Caco-2 (cell line): ENCODE measurements around the gene KCND3. TPM values are rescaled to one million over a fixed set of nuclear protein-coding genes. Genes with fewer than 3 reads are reported as not detected.

Experiments
- BruUV-seq: library from RNA; stranded (reverse); fragments of 400-500 nt; replicated peaks from 2 replicates; lab custom pipeline; 2021; lab: Mats Ljungman, UMichigan
- CTCF ChIA-PET: fragments of 300-600 bp; sonication (Branson Sonifier 250); formaldehyde crosslinking; loops from one replicate; lab custom pipeline; 2022; ENCODE audit warnings: antibody characterized with exemption; lab: Charles Lee
- POLR2A ChIA-PET: fragments of 300-600 bp; sonication (Branson Sonifier 250); formaldehyde crosslinking; loops from one replicate; lab custom pipeline; 2022; ENCODE audit warnings: antibody characterized with exemption; lab: Charles Lee
- DNase-seq, 2 experiments: peaks; one replicate each; pipeline versions ENCODE4 v3.0.0 to v3.0.0-alpha.2; 2020 to 2022
- H3K27me3 ChIP-seq: replicated peaks from 2 replicates; pipeline ENCODE4 v1.6.0; 2011; ENCODE audit warnings: low read length; ENCODE audit not compliant: control insufficient read depth, insufficient read depth
- H3K36me3 ChIP-seq: 2 replicates; pipeline ENCODE4 v1.5.1; 2011; ENCODE audit warnings: low read length; ENCODE audit not compliant: control insufficient read depth, insufficient read depth
- H3K4me1 ChIP-seq: fragments of 250-450 bp; sonication (Bioruptor Pico); 2 replicates; pipeline ENCODE4 v1.5.1; 2020; ENCODE audit warnings: mild to moderate bottlenecking
- H3K4me3 ChIP-seq: 2 replicates; pipeline ENCODE4 v1.5.1; 2011; ENCODE audit warnings: low read depth, mild to moderate bottlenecking, control low read depth, low read length
- H3K9me3 ChIP-seq: fragments of 250-450 bp; sonication (Bioruptor Pico); 2 replicates; pipeline ENCODE4 v1.5.1; 2020; ENCODE audit warnings: mild to moderate bottlenecking, moderate library complexity
- H3K27ac Mint-ChIP-seq: one replicate; pipeline ENCODE4 v1.8.0; 2022; ENCODE audit warnings: mixed read lengths; ENCODE audit not compliant: unreplicated experiment
- H3K27me3 Mint-ChIP-seq: one replicate; pipeline ENCODE4 v1.8.0; 2022; ENCODE audit warnings: mixed read lengths; ENCODE audit not compliant: insufficient read depth, unreplicated experiment
- H3K36me3 Mint-ChIP-seq: one replicate; pipeline ENCODE4 v1.8.0; 2022; ENCODE audit warnings: mild to moderate bottlenecking, mixed read lengths; ENCODE audit not compliant: insufficient read depth, unreplicated experiment
- H3K4me1 Mint-ChIP-seq: one replicate; pipeline ENCODE4 v1.8.0; 2022; ENCODE audit warnings: low read depth, mixed read lengths; ENCODE audit not compliant: unreplicated experiment
- H3K4me3 Mint-ChIP-seq: one replicate; pipeline ENCODE4 v1.8.0; 2022; ENCODE audit warnings: mild to moderate bottlenecking, moderate library complexity, mixed read lengths; ENCODE audit not compliant: unreplicated experiment
- H3K9me3 Mint-ChIP-seq: one replicate; pipeline ENCODE4 v1.8.0; 2022; ENCODE audit warnings: mixed read lengths; ENCODE audit not compliant: unreplicated experiment
- CTCF ChIP-seq, 2 experiments: fragments of 200-600 bp in 1 of 2; IDR thresholded peaks; 1 replicate in 1 of 2; 2 replicates in 1 of 2; pipeline versions ENCODE4 v1.5.1 to v1.8.0; 2011 to 2022; ENCODE audit warnings: antibody characterized with exemption in 1 of 2, control low read depth in 1 of 2, inconsistent platforms in 1 of 2, low read depth in 1 of 2, low read length in 1 of 2, mild to moderate bottlenecking in 1 of 2, moderate library complexity in 1 of 2; ENCODE audit not compliant: insufficient read depth in 1 of 2, severe bottlenecking in 1 of 2, unreplicated experiment in 1 of 2
- intact Hi-C: fragments of 100-400 bp; cut with micrococcal nuclease; formaldehyde crosslinking; loops from one replicate; pipeline ENCODE4 v1.10.0; 2022; ENCODE audit not compliant: unreplicated experiment
- total RNA-seq: library from RNA; stranded (reverse); gene quantifications from 2 replicates; pipeline ENCODE4 v1.2.3, GENCODE V29; 2022

The KCND3 gene
- total RNA-seq, 1 experiment from 2014 or later = 5.1 TPM

- no peak overlapping the region for H3K27ac Mint-ChIP-seq
- intact Hi-C loops = no loop called here
- Histone ChIP-seq H3K9me3 (no peaks in the 10 kb centered on the region), H3K36me3 (no peaks in the 10 kb centered on the region), H3K4me1 (no peaks in the 10 kb centered on the region), H3K4me3 (no peak overlapping the region), H3K27me3 (no peaks in the 10 kb centered on the region)
- ChIA-PET POLR2A (no interaction called here), CTCF (interaction anchor here (0.6 kb wide), 1 partner anchor 61 kb away, joined by 3 read pairs; no protein-coding TSS in a partner anchor)
- no peak for TF ChIP-seq CTCF (IDR thresholded peaks at IDR 0.05; ENCODE audit: insufficient read depth in 1 of 2, low read depth in 1 of 2, low read length in 1 of 2, severe bottlenecking in 1 of 2, unreplicated experiment in 1 of 2)
- H3K4me3 Mint-ChIP-seq = no peak overlapping the region
- no TSS peak for BruUV-seq
- no peak for DNase-seq
- H3K9me3 Mint-ChIP-seq = no peaks in the 10 kb centered on the region
- H3K4me1 Mint-ChIP-seq = no peaks in the 10 kb centered on the region
- no peaks in the 10 kb centered on the region for H3K27me3 Mint-ChIP-seq
- H3K36me3 Mint-ChIP-seq = no peaks in the 10 kb centered on the region
These were observed 59.1 kb downstream of the KCND3 start for GRCh38 chr1:111930356-111930755.

GRCh38 chr1:111928531-111928930, 60.9 kb downstream of the KCND3 start:
- ChIA-PET CTCF (no interaction called here), POLR2A (no interaction called here)
- DNase-seq = no peak
- Mint-ChIP-seq H3K4me1 (no peaks in the 10 kb centered on the region), H3K27ac (no peak overlapping the region), H3K27me3 (no peaks in the 10 kb centered on the region), H3K36me3 (no peaks in the 10 kb centered on the region), H3K9me3 (no peaks in the 10 kb centered on the region), H3K4me3 (no peak overlapping the region)
- intact Hi-C loops = no loop called here
- Histone ChIP-seq H3K4me1 (no peaks in the 10 kb centered on the region), H3K27me3 (no peaks in the 10 kb centered on the region), H3K36me3 (no peaks in the 10 kb centered on the region), H3K4me3 (no peak overlapping the region), H3K9me3 (no peaks in the 10 kb centered on the region)
- no peak for TF ChIP-seq CTCF (IDR thresholded peaks at IDR 0.05; ENCODE audit: insufficient read depth in 1 of 2, low read depth in 1 of 2, low read length in 1 of 2, severe bottlenecking in 1 of 2, unreplicated experiment in 1 of 2)
- no TSS peak for BruUV-seq

DNA sequence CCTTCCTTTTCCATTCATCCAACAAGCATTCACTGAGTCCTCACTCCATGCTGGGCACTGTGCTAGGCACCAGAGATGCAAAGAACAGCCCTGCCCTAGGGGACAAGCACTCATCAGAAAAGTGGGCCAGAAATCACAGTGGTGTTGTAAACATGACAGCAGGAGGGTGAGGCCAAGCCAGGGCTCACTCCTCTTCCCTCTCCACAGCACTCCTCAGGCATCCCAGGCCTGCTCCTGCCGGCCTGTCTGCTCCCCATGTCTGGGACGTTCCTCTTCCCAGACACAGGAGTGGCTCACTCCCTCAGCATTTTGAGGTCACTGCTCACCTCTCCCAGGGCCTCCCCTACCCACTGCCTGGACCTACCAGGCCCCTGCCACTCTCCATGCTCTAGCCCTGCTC, 61.8 kb downstream of the KCND3 start:
- H3K9me3 Mint-ChIP-seq = no peaks in the 10 kb centered on the region
- no peaks in the 10 kb centered on the region for H3K9me3 ChIP-seq
- TF ChIP-seq CTCF (IDR thresholded peaks at IDR 0.05; ENCODE audit: insufficient read depth in 1 of 2, low read depth in 1 of 2, low read length in 1 of 2, severe bottlenecking in 1 of 2, unreplicated experiment in 1 of 2) = no peak
- H3K27me3 Mint-ChIP-seq = no peaks in the 10 kb centered on the region
- H3K27me3 ChIP-seq = no peaks in the 10 kb centered on the region
- H3K4me1 Mint-ChIP-seq = no peaks in the 10 kb centered on the region
- no peak overlapping the region for H3K4me3 ChIP-seq
- POLR2A ChIA-PET = no interaction called here
- no peaks in the 10 kb centered on the region for H3K36me3 ChIP-seq
- no peak overlapping the region for H3K27ac Mint-ChIP-seq
- no peak for DNase-seq
- no peak overlapping the region for H3K4me3 Mint-ChIP-seq
- CTCF ChIA-PET = no interaction called here
- H3K36me3 Mint-ChIP-seq = no peaks in the 10 kb centered on the region
- no peaks in the 10 kb centered on the region for H3K4me1 ChIP-seq
- no TSS peak for BruUV-seq
- intact Hi-C loops = no loop called here
